Neural progenitor cell (in vitro differentiated cells): ENCODE data around the gene BATF2. TPM values are rescaled to one million over a fixed set of nuclear protein-coding genes. Genes with fewer than 3 reads are reported as not detected.

Source experiments
- DNase-seq: peaks from one replicate; pipeline ENCODE4 v3.0.0-alpha.2; 2016; ENCODE audit warnings: low spot score
- H2AFZ ChIP-seq: fragments of 200-600 bp; sonication (generic); replicated peaks from 2 replicates; pipeline ENCODE4 v1.6.1; 2016; ENCODE audit warnings: antibody characterized with exemption
- H3F3A ChIP-seq: fragments of 200-600 bp; sonication (generic); 2 replicates; pipeline ENCODE4 v1.6.1; 2016; ENCODE audit warnings: antibody characterized with exemption, low read depth
- H3K27ac ChIP-seq: fragments of 200-600 bp; sonication (generic); 2 replicates; pipeline ENCODE4 v1.5.1; 2016; ENCODE audit warnings: mild to moderate bottlenecking
- H3K27me3 ChIP-seq: fragments of 200-600 bp; sonication (generic); 2 replicates; pipeline ENCODE4 v1.6.1; 2016; ENCODE audit warnings: mild to moderate bottlenecking, moderate library complexity
- H3K36me3 ChIP-seq: fragments of 200-600 bp; sonication (generic); 2 replicates; pipeline ENCODE4 v1.5.1; 2016
- H3K4me1 ChIP-seq: fragments of 200-600 bp; sonication (generic); 2 replicates; pipeline ENCODE4 v1.6.1; 2016; ENCODE audit warnings: mixed run types
- H3K4me2 ChIP-seq: fragments of 200-600 bp; sonication (generic); 2 replicates; pipeline ENCODE4 v1.6.1; 2016
- H3K4me3 ChIP-seq: fragments of 200-600 bp; sonication (generic); 2 replicates; pipeline ENCODE4 v1.5.1; 2016
- H3K79me2 ChIP-seq: fragments of 200-600 bp; sonication (generic); 2 replicates; pipeline ENCODE4 v1.6.1; 2016; ENCODE audit warnings: low read depth
- H3K9ac ChIP-seq: fragments of 200-600 bp; sonication (generic); 2 replicates; pipeline ENCODE4 v1.6.1; 2016
- H3K9me3 ChIP-seq: fragments of 200-600 bp; sonication (generic); 2 replicates; pipeline ENCODE4 v1.5.1; 2016; ENCODE audit warnings: low read depth
- H4K20me1 ChIP-seq: fragments of 200-600 bp; sonication (generic); 2 replicates; pipeline ENCODE4 v1.6.1; 2016; ENCODE audit warnings: low read depth
- H3K27ac Mint-ChIP-seq: 3 replicates; pipeline ENCODE4 v1.8.0; 2021; ENCODE audit warnings: mixed read lengths
- H3K27me3 Mint-ChIP-seq: 2 replicates; pipeline ENCODE4 v1.8.0; 2022; ENCODE audit warnings: low read depth, mild to moderate bottlenecking, inconsistent platforms, moderate library complexity, mixed read lengths; ENCODE audit not compliant: insufficient read depth
- H3K36me3 Mint-ChIP-seq: 3 replicates; pipeline ENCODE4 v1.8.0; 2021; ENCODE audit warnings: mixed read lengths
- H3K4me1 Mint-ChIP-seq: 3 replicates; pipeline ENCODE4 v1.8.0; 2021; ENCODE audit warnings: mixed read lengths
- H3K4me3 Mint-ChIP-seq: 3 replicates; pipeline ENCODE4 v1.8.0; 2021; ENCODE audit warnings: mild to moderate bottlenecking, moderate library complexity, mixed read lengths
- H3K9me3 Mint-ChIP-seq: 3 replicates; pipeline ENCODE4 v1.8.0; 2020; ENCODE audit warnings: mixed read lengths
- EZH2 ChIP-seq: fragments of 200-600 bp; sonication (generic); IDR thresholded peaks from 2 replicates; pipeline ENCODE4 v1.6.1; 2017; ENCODE audit warnings: antibody characterized with exemption, mild to moderate bottlenecking, moderate library complexity
- EZH2phosphoT487 ChIP-seq: fragments of 200-600 bp; sonication (generic); IDR thresholded peaks from 2 replicates; pipeline ENCODE4 v1.6.1; 2017; ENCODE audit warnings: antibody characterized with exemption
- total RNA-seq: library from RNA; depleted of rRNA; stranded (reverse); fragments of >200 nt; gene quantifications from 2 replicates; pipeline ENCODE4 v1.2.3, GENCODE V29; 2015; ENCODE audit warnings: low replicate concordance
- TF ChIP-seq, protein P1 (sequence below): fragments of 200-600 bp; sonication (generic); IDR thresholded peaks from 2 replicates; pipeline ENCODE4 v1.5.1; 2017; ENCODE audit warnings: antibody characterized with exemption, mild to moderate bottlenecking

BATF2 gene
- total RNA-seq, 1 donor from 2014 or later = not detected

DNA sequence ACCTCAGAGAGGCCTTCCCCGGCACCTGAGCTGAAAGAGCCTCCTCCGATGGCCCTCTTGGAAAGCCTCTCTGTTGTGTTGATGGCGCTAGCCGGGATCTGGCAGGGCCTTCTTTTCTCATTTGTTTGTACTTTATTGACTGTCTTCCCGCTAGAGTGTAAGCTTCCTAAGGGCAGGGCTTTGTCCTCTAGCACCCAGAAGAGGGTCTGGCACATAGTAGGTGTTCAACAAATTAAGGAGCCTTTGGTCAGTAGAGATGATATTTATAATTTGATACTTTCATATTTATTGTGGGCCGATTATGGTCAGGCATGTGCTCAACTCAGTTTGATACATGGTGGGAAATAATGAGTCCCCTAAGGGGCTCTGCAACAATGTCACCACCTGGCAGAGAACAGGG, 21.2 kb upstream of the BATF2 start:
- DNase-seq = no peak
- no peaks in the 10 kb centered on the region for H3K27me3 ChIP-seq
- H3K9me3 ChIP-seq = no peaks in the 10 kb centered on the region
- no peaks in the 10 kb centered on the region for H3K36me3 ChIP-seq
- H3K27ac Mint-ChIP-seq = no peak overlapping the region
- H3K4me1 ChIP-seq = no peaks in the 10 kb centered on the region
- no peaks in the 10 kb centered on the region for H3K9me3 Mint-ChIP-seq
- no peak overlapping the region for H2AFZ ChIP-seq
- no peak overlapping the region for H3K9ac ChIP-seq
- peaks cover 2% of the 10 kb centered on the region for H3K27me3 Mint-ChIP-seq
- no peak overlapping the region for H3K4me3 ChIP-seq
- no peak for TF ChIP-seq EZH2
- TF ChIP-seq, protein P1, sequence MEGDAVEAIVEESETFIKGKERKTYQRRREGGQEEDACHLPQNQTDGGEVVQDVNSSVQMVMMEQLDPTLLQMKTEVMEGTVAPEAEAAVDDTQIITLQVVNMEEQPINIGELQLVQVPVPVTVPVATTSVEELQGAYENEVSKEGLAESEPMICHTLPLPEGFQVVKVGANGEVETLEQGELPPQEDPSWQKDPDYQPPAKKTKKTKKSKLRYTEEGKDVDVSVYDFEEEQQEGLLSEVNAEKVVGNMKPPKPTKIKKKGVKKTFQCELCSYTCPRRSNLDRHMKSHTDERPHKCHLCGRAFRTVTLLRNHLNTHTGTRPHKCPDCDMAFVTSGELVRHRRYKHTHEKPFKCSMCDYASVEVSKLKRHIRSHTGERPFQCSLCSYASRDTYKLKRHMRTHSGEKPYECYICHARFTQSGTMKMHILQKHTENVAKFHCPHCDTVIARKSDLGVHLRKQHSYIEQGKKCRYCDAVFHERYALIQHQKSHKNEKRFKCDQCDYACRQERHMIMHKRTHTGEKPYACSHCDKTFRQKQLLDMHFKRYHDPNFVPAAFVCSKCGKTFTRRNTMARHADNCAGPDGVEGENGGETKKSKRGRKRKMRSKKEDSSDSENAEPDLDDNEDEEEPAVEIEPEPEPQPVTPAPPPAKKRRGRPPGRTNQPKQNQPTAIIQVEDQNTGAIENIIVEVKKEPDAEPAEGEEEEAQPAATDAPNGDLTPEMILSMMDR = no peak
- no peak for TF ChIP-seq EZH2phosphoT487
- no peak overlapping the region for H3K27ac ChIP-seq
- H3F3A ChIP-seq = peaks cover 22% of the 10 kb centered on the region
- no peak overlapping the region for H3K4me2 ChIP-seq
- H3K4me1 Mint-ChIP-seq = peaks cover 12% of the 10 kb centered on the region
- H3K79me2 ChIP-seq = peaks cover 22% of the 10 kb centered on the region
- no peak overlapping the region for H3K4me3 Mint-ChIP-seq
- H4K20me1 ChIP-seq = no peaks in the 10 kb centered on the region
- peaks cover 24% of the 10 kb centered on the region for H3K36me3 Mint-ChIP-seq

DNA sequence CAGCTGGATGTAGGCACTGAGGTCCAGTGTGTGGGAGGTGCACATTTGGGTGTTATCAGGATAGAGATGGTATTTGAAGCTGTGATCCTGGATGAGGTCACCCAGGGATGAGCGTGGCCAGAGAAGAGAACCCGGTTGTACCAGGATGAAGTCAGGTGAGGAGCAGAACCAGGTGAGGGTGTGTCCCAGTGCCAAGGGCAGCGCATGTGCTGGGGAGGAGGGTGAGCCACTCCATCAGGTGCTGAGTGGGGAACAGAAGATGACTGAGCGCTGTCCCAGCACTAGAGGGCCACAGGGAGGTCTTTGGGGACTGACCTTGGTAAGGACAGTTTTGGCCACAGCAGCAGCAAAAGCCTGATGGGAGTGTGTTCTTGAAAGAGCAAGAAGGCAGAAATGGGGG, 19.9 kb upstream of the BATF2 start:
- no peak for DNase-seq
- Histone ChIP-seq H2AFZ (no peak overlapping the region), H3K4me2 (no peak overlapping the region), H3K4me3 (no peak overlapping the region), H3K9ac (no peak overlapping the region), H3K9me3 (no peaks in the 10 kb centered on the region), H3K27me3 (no peaks in the 10 kb centered on the region), H3F3A (peaks cover 24% of the 10 kb centered on the region), H3K4me1 (no peaks in the 10 kb centered on the region), H3K79me2 (peaks cover 22% of the 10 kb centered on the region), H4K20me1 (no peaks in the 10 kb centered on the region), H3K27ac (no peak overlapping the region), H3K36me3 (no peaks in the 10 kb centered on the region)
- no peak for TF ChIP-seq EZH2phosphoT487
- TF ChIP-seq, protein P1 = no peak
- no peaks in the 10 kb centered on the region for H3K9me3 Mint-ChIP-seq
- peak overlapping the region; percentile 4 for H3K4me3 Mint-ChIP-seq
- H3K36me3 Mint-ChIP-seq = peaks cover 24% of the 10 kb centered on the region
- H3K27me3 Mint-ChIP-seq = peaks cover 2% of the 10 kb centered on the region
- H3K4me1 Mint-ChIP-seq = peaks cover 12% of the 10 kb centered on the region
- H3K27ac Mint-ChIP-seq = no peak overlapping the region

- Histone ChIP-seq H3K27me3 (no peaks in the 10 kb centered on the region), H3K4me2 (peak overlapping the region; percentile 75), H3K4me1 (no peaks in the 10 kb centered on the region), H3K4me3 (peak overlapping the region; percentile 61), H3K27ac (peak overlapping the region; percentile 62), H3K9me3 (no peaks in the 10 kb centered on the region), H3K79me2 (peaks cover 22% of the 10 kb centered on the region), H4K20me1 (no peaks in the 10 kb centered on the region), H3F3A (peaks cover 24% of the 10 kb centered on the region), H3K36me3 (no peaks in the 10 kb centered on the region), H2AFZ (peak overlapping the region; percentile 75), H3K9ac (peak overlapping the region; percentile 36)
- Mint-ChIP-seq H3K36me3 (peaks cover 23% of the 10 kb centered on the region), H3K27ac (no peak overlapping the region), H3K4me3 (peak overlapping the region; percentile 92), H3K9me3 (no peaks in the 10 kb centered on the region), H3K27me3 (peaks cover under 1% of the 10 kb centered on the region), H3K4me1 (peaks cover 12% of the 10 kb centered on the region)
- DNase-seq = no peak
- no peak for TF ChIP-seq EZH2
- TF ChIP-seq, protein P1 = no peak
- no peak for TF ChIP-seq EZH2phosphoT487
Observed at GRCh38 chr11:65014726-65015227, 18.0 kb upstream of the BATF2 start.
